ENCODE measurements around the gene BACE2.

Gene BACE2

GRCh38 chr21:41167348-41168342 lies at the start of gene BACE2:
TSS of gene BACE2 (plus strand) at chr21:41168160. CDS start at chr21:41168264, 104 bp downstream.
- DNase-seq: peak; percentile 21

GRCh38 chr21:41119901-41120300 lies 48.1 kb upstream of the BACE2 start:
- no peak for DNase-seq

GRCh38 chr21:41120997-41121396 lies 47.0 kb upstream of the BACE2 start:
- DNase-seq: no peak

GRCh38 chr21:41121785-41122415 lies 46.1 kb upstream of the BACE2 start:
- no peak for DNase-seq

- DNase-seq: no peak
Measured at GRCh38 chr21:41124641-41125201, 43.2 kb upstream of the BACE2 start.

- DNase-seq: no peak
Measured at GRCh38 chr21:41128981-41129380, 39.0 kb upstream of the BACE2 start.

- no peak for DNase-seq
Measured at GRCh38 chr21:41130883-41131282, 37.1 kb upstream of the BACE2 start.

GRCh38 chr21:41133874-41134522 lies 34.0 kb upstream of the BACE2 start:
- DNase-seq: no peak

- no peak for DNase-seq
Measured at GRCh38 chr21:41135746-41136145, 32.2 kb upstream of the BACE2 start.

GRCh38 chr21:41136286-41136685 lies 31.7 kb upstream of the BACE2 start:
- DNase-seq: no peak

- DNase-seq: no peak
Measured at GRCh38 chr21:41137401-41137800, 30.6 kb upstream of the BACE2 start.

GRCh38 chr21:41137889-41138288 lies 30.1 kb upstream of the BACE2 start:
- DNase-seq: no peak

- no peak for DNase-seq
Measured at GRCh38 chr21:41138711-41139110, 29.2 kb upstream of the BACE2 start.

GRCh38 chr21:41139275-41139674 lies 28.7 kb upstream of the BACE2 start:
- DNase-seq: no peak

GRCh38 chr21:41139951-41140350 lies 28.0 kb upstream of the BACE2 start:
- DNase-seq: no peak

GRCh38 chr21:41141031-41141457 lies 26.9 kb upstream of the BACE2 start:
- DNase-seq: no peak

- no peak for DNase-seq
Measured at GRCh38 chr21:41142051-41142795, 25.7 kb upstream of the BACE2 start.

- DNase-seq: no peak
Measured at GRCh38 chr21:41143596-41144325, 24.2 kb upstream of the BACE2 start.

- DNase-seq: no peak
Measured at GRCh38 chr21:41147096-41147978, 20.6 kb upstream of the BACE2 start.

- no peak for DNase-seq
Measured at GRCh38 chr21:41147979-41148355, 20.0 kb upstream of the BACE2 start.

GRCh38 chr21:41148798-41149197 lies 19.2 kb upstream of the BACE2 start:
- DNase-seq: no peak
